ENCODE results near the gene EXOSC5.

Gene EXOSC5

GRCh38 chr19:41341669-41342490 is 55.3 kb downstream of the EXOSC5 start:
- DNase-seq = no peak

- peak; percentile 84 for DNase-seq
These were observed 57.2 kb downstream of the EXOSC5 start for GRCh38 chr19:41339936-41340335.

Measured in EL (cell line).